Progenitor cell of endocrine pancreas (in vitro differentiated cells): ENCODE data around the gene AGRP. TPM values are rescaled to one million over a fixed set of nuclear protein-coding genes. Genes with fewer than 3 reads are reported as not detected.

Experiments used
- DNase-seq: peaks from one replicate; pipeline ENCODE4 v3.0.0; 2021; ENCODE audit warnings: low spot score; ENCODE audit not compliant: unreplicated experiment
- H3K27ac Mint-ChIP-seq: 2 replicates; pipeline ENCODE4 v1.8.0; 2021; ENCODE audit warnings: mild to moderate bottlenecking, moderate library complexity, mixed read lengths
- H3K27me3 Mint-ChIP-seq: 2 replicates; pipeline ENCODE4 v1.8.0; 2021; ENCODE audit warnings: mixed read lengths
- H3K36me3 Mint-ChIP-seq: 2 replicates; pipeline ENCODE4 v1.8.0; 2022; ENCODE audit warnings: mixed read lengths; ENCODE audit not compliant: insufficient read depth
- H3K4me1 Mint-ChIP-seq: 2 replicates; pipeline ENCODE4 v1.8.0; 2021; ENCODE audit warnings: low read depth, mixed read lengths
- H3K4me3 Mint-ChIP-seq: 2 replicates; pipeline ENCODE4 v1.8.0; 2021; ENCODE audit warnings: low read depth, mild to moderate bottlenecking, moderate library complexity, mixed read lengths
- H3K9me3 Mint-ChIP-seq: 2 replicates; pipeline ENCODE4 v1.8.0; 2021; ENCODE audit warnings: low read depth, mixed read lengths
- total RNA-seq: library from RNA; stranded (reverse); gene quantifications from 2 replicates; pipeline ENCODE4 v1.2.1, GENCODE V29; 2021
- TF ChIP-seq, protein P1 (sequence below): fragments of 200-600 bp; sonication (generic); IDR thresholded peaks from one replicate; pipeline ENCODE4 v1.5.0; 2021; ENCODE audit warnings: antibody characterized with exemption, mild to moderate bottlenecking; ENCODE audit not compliant: unreplicated experiment

AGRP gene
- total RNA-seq, 1 donor from 2014 or later, result not detected

DNA sequence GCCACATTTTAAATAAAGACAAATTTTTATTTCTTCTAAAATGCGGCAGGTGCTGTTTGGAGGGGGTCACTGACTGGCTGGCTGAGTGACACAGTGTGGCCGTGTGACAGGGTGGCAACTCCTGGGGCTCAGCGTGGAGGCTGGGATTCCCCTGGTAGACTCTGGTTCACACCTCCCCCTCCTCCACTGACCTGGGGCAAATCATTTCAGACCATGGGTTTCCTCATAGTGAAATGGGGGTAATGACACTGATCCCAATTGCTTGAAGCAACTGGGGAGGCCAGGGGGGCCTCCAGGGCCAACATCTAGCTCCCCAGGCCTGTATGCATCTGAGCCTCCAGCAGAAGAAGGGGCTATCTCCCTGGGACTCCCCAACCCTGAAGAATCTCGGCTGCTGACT is 45.8 kb downstream of the AGRP start:
- Mint-ChIP-seq H3K27me3 (no peaks in the 10 kb centered on the region), H3K4me3 (no peak overlapping the region), H3K9me3 (no peaks in the 10 kb centered on the region), H3K27ac (no peak overlapping the region), H3K36me3 (peaks cover 3% of the 10 kb centered on the region), H3K4me1 (peaks cover 9% of the 10 kb centered on the region)
- TF ChIP-seq, protein P1, sequence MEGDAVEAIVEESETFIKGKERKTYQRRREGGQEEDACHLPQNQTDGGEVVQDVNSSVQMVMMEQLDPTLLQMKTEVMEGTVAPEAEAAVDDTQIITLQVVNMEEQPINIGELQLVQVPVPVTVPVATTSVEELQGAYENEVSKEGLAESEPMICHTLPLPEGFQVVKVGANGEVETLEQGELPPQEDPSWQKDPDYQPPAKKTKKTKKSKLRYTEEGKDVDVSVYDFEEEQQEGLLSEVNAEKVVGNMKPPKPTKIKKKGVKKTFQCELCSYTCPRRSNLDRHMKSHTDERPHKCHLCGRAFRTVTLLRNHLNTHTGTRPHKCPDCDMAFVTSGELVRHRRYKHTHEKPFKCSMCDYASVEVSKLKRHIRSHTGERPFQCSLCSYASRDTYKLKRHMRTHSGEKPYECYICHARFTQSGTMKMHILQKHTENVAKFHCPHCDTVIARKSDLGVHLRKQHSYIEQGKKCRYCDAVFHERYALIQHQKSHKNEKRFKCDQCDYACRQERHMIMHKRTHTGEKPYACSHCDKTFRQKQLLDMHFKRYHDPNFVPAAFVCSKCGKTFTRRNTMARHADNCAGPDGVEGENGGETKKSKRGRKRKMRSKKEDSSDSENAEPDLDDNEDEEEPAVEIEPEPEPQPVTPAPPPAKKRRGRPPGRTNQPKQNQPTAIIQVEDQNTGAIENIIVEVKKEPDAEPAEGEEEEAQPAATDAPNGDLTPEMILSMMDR, result no peak
- no peak for DNase-seq

GRCh38 chr16:67436640-67437193 is 46.6 kb downstream of the AGRP start:
- DNase-seq, result no peak
- no peaks in the 10 kb centered on the region for H3K27me3 Mint-ChIP-seq
- peaks cover 13% of the 10 kb centered on the region for H3K4me1 Mint-ChIP-seq
- no peak overlapping the region for H3K4me3 Mint-ChIP-seq
- no peak overlapping the region for H3K27ac Mint-ChIP-seq
- TF ChIP-seq, protein P1, result no peak
- H3K9me3 Mint-ChIP-seq, result no peaks in the 10 kb centered on the region
- peaks cover 3% of the 10 kb centered on the region for H3K36me3 Mint-ChIP-seq

GRCh38 chr16:67435758-67436164 is 47.6 kb downstream of the AGRP start:
- peaks cover 3% of the 10 kb centered on the region for H3K36me3 Mint-ChIP-seq
- no peak for DNase-seq
- no peaks in the 10 kb centered on the region for H3K27me3 Mint-ChIP-seq
- TF ChIP-seq, protein P1, result no peak
- no peak overlapping the region for H3K4me3 Mint-ChIP-seq
- peaks cover 13% of the 10 kb centered on the region for H3K4me1 Mint-ChIP-seq
- H3K9me3 Mint-ChIP-seq, result no peaks in the 10 kb centered on the region
- peak overlapping the region; percentile 49 for H3K27ac Mint-ChIP-seq

DNA sequence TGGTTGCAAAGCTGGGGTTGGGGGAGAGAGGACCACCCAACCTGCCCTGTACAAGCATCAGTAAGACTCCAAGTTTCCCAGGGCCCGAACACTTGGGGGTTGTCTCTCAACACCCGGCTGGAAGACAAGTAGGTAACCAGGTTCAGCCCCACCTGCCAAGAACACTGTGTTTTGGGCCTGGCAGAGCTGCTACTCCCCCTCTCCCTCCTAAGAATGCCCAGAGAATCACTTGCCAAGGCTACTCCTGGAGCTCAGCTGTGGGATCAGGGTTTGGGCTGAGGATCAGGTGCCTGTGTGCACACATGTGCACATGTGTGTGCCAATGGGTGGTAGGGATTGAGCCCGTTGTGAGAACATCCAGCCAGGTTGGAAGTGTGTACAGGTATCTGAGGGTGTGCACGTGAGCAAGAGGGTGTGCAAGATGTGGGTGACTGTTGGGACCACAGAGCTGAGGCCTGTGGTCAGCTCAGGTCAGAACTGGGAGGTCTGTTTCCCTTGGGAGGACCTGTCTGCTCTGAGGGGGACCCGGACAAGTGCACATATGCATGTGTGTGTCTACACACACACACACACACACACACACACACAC is 50.1 kb downstream of the AGRP start:
- DNase-seq, result no peak
- Mint-ChIP-seq H3K27ac (peak overlapping the region; percentile 99), H3K4me3 (peak overlapping the region; percentile 85), H3K27me3 (peaks cover 16% of the 10 kb centered on the region), H3K9me3 (no peaks in the 10 kb centered on the region), H3K4me1 (peaks cover 15% of the 10 kb centered on the region), H3K36me3 (peaks cover 3% of the 10 kb centered on the region)
- TF ChIP-seq, protein P1, result no peak

Other genes starting within 250 kb of the AGRP start
- 28.2 and 30.2 TPM in 2 replicates for gene FHOD1, start 236.1 kb downstream of the AGRP start, total RNA-seq
- gene SLC9A5, start 234.6 kb downstream of the AGRP start, total RNA-seq, result 3.4 and 3.9 TPM in 2 replicates
- gene PLEKHG4, start 204.0 kb downstream of the AGRP start, total RNA-seq, result 3.3 and 3.8 TPM in 2 replicates
- 0.14 and 1.4 TPM in 2 replicates for gene KCTD19, start 156.8 kb downstream of the AGRP start, total RNA-seq
- gene LRRC36, start 156.7 kb downstream of the AGRP start, total RNA-seq, result 1.6 and 2.3 TPM in 2 replicates
- 17.5 and 26.8 TPM in 2 replicates for gene TPPP3, start 90.0 kb downstream of the AGRP start, total RNA-seq
- 16.5 and 17.0 TPM in 2 replicates for gene ZDHHC1, start 67.1 kb downstream of the AGRP start, total RNA-seq
- gene HSD11B2, start 52.4 kb downstream of the AGRP start, total RNA-seq, result 38.7 and 44.5 TPM in 2 replicates
- 65.3 and 67.5 TPM in 2 replicates for gene ATP6V0D1, start 2.4 kb downstream of the AGRP start, total RNA-seq
- gene RIPOR1, start 45.3 kb upstream of the AGRP start, total RNA-seq, result 72.7 and 78.8 TPM in 2 replicates
- 67.8 and 69.8 TPM in 2 replicates for gene CTCF, start 79.0 kb upstream of the AGRP start, total RNA-seq
- 11.8 and 14.2 TPM in 2 replicates for gene CARMIL2, start 161.6 kb upstream of the AGRP start, total RNA-seq
- 32.7 and 34.7 TPM in 2 replicates for gene ACD, start 176.7 kb upstream of the AGRP start, total RNA-seq
- 5.6 and 6.4 TPM in 2 replicates for gene PARD6A, start 177.4 kb upstream of the AGRP start, total RNA-seq
- gene ENKD1, start 183.2 kb upstream of the AGRP start, total RNA-seq, result 25.1 and 26.1 TPM in 2 replicates
- gene C16orf86, start 183.3 kb upstream of the AGRP start, total RNA-seq, result 2.5 and 2.6 TPM in 2 replicates
- gene GFOD2, start 235.8 kb upstream of the AGRP start, total RNA-seq, result 38.8 and 40.7 TPM in 2 replicates